NCI-H774 (cell line): ENCODE data around the gene PTPRN2.
"Not testable (repeated sequence)": the region's sequence is repeated elsewhere in the genome, so short reads cannot be mapped to it uniquely, and the experiment has no call there.

Experiments used
- DNase-seq: peaks from one replicate; lab custom pipeline; 2025; lab: John Stamatoyannopoulos, UW

PTPRN2 gene

DNA sequence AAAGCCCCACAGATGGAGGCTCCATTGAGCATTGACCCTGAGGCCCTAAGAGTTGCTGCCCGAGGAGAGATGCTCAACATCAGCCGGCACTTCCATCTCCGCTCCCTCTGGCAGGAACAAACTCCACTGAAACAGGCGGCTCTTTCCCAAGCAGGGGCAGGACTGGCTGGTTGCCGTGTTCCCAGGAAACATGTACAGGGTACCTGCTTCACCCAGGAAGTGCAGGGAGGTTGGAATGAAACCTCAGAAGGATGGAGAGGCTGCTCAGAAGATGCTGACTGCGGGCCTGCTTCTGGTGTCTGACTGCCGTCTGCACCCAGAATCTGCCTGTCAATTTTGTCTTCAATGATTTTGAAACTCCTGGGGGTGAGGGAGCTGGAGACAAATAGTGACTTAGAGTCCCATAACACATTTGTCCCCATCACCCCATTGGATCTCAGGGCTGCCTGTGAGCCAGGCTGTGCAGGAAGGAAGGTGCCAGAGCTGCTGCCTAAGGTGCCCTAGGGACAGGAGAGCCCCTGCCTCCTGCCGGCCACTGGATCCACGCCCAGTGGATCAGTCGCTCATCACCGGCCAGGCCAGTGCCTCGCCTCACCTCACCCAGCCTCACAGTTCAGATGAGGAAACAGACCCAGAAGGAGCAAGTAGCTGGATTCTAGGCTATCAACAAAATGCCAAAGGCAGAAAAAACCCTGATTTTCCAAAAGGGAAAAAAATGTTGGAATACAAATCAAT lies 237.3 kb downstream of the PTPRN2 start:
- DNase-seq: no peak

DNA sequence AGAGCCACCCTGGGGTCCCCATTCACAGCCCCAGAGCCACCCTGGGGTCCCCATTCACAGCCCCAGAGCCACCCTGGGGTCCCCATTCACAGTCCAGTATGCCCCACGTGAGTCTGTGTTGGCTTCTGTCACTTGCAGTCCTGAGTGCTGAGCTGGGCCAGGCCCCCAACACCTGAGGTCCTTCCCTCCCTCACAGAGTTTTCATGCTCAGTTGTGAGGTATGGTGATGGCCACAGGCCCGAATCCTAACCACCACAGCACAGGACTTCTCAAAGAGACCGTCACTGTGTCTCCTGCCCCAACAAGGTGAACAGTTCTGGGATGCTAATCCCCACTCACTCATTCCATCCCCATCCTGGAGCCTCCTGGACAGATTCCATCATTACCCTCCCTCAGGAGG lies 239.2 kb downstream of the PTPRN2 start:
- no peak for DNase-seq

DNA sequence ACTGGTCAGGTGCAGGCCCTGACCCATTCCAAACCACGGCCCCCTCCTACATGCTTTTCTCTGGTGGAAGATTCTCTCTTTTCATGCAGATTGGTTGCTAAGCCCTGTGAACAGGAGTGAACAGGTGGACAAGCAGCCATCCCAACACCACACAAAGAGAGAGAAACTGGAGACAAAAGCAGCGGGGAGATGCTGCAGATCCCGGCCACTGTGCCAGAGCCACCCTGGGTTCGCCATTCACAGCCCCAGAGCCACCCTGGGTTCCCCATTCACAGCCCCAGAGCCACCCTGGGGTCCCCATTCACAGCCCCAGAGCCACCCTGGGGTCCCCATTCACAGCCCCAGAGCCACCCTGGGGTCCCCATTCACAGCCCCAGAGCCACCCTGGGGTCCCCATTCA lies 239.6 kb downstream of the PTPRN2 start:
- not testable (repeated sequence) for DNase-seq

- DNase-seq: no peak
Measured at GRCh38 chr7:158345731-158346130, 241.9 kb downstream of the PTPRN2 start.

DNA sequence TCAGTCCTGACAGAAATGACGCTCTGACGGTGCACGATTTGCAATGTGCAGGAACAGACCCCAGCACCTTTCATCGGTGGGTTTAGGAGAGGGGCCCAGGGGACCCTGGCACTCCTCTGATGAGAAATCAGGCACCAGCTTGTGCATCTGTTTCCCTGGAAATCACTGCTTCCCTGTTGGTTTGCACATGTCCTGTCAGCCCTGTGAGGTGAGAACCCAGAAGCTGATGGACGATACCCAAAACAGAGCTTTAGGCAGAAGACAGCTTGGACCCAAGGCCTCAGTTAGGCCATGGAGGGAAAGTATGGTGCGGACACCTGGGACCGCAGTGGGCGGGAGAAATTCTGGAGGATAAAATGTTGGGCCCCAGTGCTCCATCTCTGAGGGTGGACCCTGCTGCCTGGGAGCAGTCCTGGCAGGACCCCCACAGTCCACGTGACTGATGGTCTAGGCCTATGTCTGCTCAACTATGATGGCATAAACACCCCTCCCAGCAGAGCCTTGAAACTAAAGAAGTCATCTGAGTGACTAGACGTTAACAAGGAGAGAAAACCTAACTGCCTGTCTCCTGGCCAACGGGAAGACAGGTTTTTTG lies 242.8 kb downstream of the PTPRN2 start:
- DNase-seq: no peak

DNA sequence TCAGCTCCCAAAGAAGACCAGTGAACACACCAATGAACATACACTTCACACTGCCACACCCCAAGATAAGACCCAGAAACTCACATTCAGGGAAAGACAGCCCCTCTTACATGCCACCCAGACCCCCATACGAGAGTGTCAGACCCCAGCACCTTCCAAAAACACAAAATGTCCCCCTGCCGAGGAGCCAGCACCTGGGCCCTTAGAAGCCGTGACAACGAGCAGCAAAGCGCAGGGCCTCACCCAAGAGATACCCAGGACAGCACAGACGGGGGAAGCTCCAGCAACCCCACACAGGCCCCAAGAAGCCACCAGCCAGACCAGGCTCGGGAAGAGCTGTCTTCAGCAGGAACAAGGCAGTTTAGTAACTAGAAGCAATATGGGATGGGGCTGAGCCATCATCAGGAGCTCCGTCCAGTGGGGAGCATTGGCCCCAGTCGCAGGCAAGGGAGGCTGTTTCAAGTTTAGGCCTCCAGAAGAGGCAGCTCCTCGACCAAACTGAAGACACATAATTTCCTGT lies 243.6 kb downstream of the PTPRN2 start:
- DNase-seq: no peak

DNA sequence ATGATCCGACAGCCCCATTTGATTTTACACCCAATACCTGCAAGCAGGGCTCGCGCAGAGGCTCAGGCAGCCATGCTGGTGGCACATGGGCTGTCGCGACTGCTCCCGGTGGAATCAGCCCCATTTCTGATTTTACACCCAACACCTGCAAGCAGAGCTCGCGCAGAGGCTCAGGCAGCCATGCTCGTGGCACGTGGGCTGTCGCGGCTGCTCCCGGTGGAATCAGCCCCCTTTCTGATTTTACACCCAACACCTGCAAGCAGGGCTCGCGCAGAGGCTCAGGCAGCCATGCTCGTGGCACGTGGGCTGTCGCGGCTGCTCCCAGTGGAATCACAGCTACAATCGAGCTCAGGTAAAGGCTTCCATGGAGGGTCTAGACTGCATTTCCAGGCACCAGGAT lies 244.1 kb downstream of the PTPRN2 start:
- no peak for DNase-seq

DNA sequence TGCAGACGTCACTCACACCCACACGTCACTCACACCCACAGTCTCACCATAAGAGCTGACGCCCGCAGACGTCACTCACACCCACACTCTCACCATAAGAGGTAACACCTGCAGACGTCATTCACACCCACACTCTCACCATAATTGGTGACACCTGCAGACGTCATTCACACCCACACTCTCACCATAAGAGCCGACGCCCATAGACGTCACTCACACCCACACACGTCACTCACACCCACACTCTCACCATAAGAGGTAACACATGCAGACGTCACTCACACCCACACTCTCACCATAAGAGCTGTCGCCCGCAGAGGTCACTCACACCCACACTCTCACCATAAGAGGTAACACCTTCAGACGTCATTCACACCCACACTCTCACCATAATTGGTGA lies 246.5 kb downstream of the PTPRN2 start:
- not testable (repeated sequence) for DNase-seq

DNA sequence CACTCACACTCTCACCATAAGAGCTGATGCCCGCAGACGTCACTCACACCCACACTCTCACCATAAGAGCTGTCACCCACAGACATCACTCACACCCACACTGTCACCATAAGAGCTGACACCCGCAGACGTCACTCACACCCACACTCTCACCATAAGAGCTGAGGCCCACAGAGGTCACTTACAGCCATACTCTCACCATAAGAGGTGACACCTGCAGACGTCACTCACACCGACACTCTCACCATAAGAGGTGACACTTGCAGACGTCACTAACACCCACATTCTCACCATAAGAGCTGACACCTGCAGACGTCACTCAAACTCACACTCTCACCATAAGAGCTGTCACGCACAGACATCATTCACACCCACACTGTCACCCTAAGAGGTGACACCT lies 250.7 kb downstream of the PTPRN2 start:
- not testable (repeated sequence) for DNase-seq

DNA sequence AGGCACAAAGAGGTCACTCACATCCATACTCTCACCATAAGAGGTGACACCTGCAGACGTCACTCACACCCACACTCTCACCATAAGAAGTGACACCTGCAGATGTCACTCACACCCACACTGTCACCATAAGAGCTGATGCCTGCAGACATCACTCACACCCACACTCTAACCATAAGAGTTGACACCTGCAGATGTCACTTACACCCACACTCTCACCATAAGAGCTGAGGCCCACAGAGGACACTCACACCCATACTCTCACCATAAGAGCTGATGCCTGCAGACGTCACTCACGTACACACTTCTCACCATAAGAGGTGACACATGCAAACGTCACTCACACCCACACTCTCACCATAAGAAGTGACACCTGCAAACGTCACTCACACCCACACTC lies 255.1 kb downstream of the PTPRN2 start:
- not testable (repeated sequence) for DNase-seq

DNA sequence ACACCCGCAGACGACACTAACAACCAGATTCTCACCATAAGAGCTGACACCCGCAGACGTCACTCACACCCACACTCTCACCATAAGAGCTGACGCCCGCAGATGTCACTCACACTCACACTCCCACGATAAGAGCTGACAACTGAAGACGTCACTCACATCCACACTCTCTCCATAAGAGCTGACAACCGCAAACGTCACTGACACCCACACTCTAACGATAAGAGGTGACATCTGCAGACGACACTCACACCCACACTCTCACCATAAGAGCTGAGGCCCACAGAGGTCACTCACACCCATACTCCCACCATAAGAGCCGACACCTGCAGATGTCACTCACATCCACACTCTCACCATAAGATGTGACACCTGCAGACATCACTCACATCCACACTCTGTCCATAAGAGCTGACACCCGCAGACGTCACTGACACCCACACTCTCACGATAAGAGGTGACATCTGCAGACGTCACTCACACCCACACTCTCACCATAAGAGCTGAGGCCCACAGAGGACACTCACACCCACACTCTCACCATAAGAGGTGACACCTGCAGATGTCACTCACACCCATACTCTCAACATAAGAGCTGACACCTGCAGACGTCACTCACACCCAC lies 255.7 kb downstream of the PTPRN2 start:
- not testable (repeated sequence) for DNase-seq

DNA sequence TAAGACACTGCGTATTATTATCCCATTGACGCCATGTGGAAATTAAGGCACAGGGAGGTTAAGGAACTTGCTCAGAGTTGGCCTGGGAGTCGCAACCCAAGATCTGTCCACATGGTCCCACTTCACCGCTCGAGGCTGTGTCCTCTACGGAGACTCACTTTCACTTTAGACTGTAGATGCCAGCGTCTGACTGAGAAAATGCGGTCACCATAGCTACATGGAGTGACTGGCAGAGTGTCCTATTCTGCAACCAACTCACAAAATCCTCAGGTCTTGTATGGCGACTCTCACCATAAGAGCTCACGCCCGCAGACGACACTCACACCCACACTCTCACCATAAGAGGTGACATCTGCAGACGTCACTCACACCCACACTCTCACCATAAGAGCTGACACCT lies 257.9 kb downstream of the PTPRN2 start:
- DNase-seq: no peak

- no peak for DNase-seq
Measured at GRCh38 chr7:158329014-158329610, 258.5 kb downstream of the PTPRN2 start.

- no peak for DNase-seq
Measured at GRCh38 chr7:158328376-158329013, 259.1 kb downstream of the PTPRN2 start.

DNA sequence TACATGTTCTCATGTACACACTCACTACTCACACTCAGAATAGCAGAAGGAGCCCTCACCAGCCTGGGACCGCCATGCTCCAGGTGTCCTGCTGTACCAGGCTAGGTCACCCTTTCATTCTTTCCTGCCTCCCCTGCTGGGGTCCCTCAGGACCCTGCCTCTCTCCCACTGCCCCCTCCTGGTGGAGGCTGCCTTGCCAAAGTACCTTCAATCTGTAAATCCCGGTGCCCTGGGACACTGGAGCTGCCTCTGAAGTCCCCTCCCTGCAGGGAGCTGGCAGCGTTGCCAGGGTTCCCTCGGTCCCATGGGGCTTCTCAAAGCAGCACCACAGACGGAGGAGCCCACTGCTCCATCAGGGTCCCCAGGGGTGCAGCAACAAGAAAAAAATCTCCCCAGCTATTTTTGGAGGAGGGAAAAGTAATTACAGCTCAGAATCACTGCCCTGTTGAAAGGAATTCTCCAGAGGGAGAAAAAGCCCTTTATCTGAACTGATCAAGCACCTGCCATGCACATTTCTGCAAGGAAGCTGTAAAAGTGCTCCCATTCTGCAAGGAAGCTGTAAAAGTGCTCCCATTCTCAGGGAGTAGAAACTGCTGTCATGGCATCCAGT lies 259.9 kb downstream of the PTPRN2 start:
- no peak for DNase-seq

- no peak for DNase-seq
Measured at GRCh38 chr7:158327012-158327411, 260.6 kb downstream of the PTPRN2 start.

GRCh38 chr7:158325530-158326381 lies 261.9 kb downstream of the PTPRN2 start:
- peak; percentile 91 for DNase-seq

DNA sequence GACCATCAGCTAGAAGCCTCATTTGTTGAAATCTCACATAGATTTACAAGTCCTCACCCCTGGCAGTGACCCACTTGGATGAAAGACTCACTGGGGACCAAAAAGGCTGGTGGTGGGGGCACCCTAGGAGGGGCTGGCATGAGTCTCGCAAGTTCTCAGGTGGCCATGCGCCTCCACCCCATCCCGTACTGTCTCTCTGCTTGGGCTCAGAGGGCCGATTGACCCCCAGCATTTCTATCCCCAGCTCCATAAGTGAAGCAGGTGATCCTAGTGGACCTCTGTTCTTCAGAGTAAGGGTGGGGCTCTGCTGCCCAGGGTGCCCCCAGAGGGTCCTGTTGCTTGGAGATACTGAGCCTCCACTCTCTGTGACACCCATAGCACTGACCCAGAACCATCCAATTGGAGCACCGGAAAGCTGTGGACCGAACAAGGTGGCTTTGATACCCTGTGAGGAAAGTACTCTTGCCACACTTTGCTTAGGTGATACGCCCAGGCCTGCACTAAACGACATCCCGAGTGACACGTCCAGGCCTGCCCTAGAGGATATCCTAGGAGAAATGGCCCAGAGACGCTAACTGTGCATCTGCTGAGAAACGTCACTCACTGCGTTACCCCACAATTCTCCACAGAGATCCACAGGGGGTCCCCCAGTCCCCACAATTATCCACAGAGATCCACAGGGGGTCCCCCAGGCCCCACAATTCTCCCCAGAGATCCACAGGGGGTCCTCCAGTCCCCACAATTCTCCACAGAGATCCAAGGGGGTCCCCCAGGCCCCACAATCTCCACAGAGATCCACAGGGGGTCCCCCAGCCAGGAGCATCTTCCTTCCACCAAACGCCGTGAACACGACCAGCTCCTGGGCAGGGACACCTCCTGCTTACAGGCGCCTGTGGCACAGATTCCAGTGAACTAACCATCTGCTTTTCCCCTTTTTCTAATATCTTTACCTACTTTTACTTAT lies 262.9 kb downstream of the PTPRN2 start:
- no peak for DNase-seq

- no peak for DNase-seq
Measured at GRCh38 chr7:158323741-158324396, 263.8 kb downstream of the PTPRN2 start.
